GM21360 (cell line): ENCODE results near the gene CEP95.
A peak's percentile ranks its signal among the peaks of the same experiment; 100 is the strongest.
"Not testable (repeated sequence)": the region's sequence is repeated elsewhere in the genome, so short reads cannot be mapped to it uniquely, and the experiment has no call there.

ENCODE experiments used
- ATAC-seq: cut with Tn5 transposase; IDR thresholded peaks from one replicate; pipeline ENCODE4 v1.9.1; 2021; ENCODE audit warnings: mild to moderate bottlenecking, moderate library complexity; ENCODE audit not compliant: unreplicated experiment

Gene CEP95

GRCh38 chr17:64494121-64494520, 12.7 kb upstream of the CEP95 start:
- ATAC-seq, result no peak

- ATAC-seq, result not testable (repeated sequence)
Measured at GRCh38 chr17:64495300-64495699, 11.5 kb upstream of the CEP95 start.

- peak; percentile 5 for ATAC-seq
Measured at GRCh38 chr17:64496348-64496785, 10.4 kb upstream of the CEP95 start.

GRCh38 chr17:64496786-64497564, 9.8 kb upstream of the CEP95 start, which contains the start of gene POLG2:
POLG2 (minus strand) TSS chr17:64497054; CDS start chr17:64496968, 86 bp downstream.
- peak; percentile 65 for ATAC-seq

GRCh38 chr17:64497565-64498035, 9.2 kb upstream of the CEP95 start:
- no peak for ATAC-seq

GRCh38 chr17:64498308-64499203, 8.2 kb upstream of the CEP95 start:
- no peak for ATAC-seq

- no peak for ATAC-seq
Measured at GRCh38 chr17:64499805-64500486, 6.8 kb upstream of the CEP95 start.

GRCh38 chr17:64500487-64500859, 6.3 kb upstream of the CEP95 start:
- ATAC-seq, result no peak

GRCh38 chr17:64500862-64501765, 5.7 kb upstream of the CEP95 start:
- no peak for ATAC-seq

GRCh38 chr17:64502021-64502420, 4.8 kb upstream of the CEP95 start:
- no peak for ATAC-seq

GRCh38 chr17:64502809-64503208, 4.0 kb upstream of the CEP95 start:
- ATAC-seq, result no peak

GRCh38 chr17:64503341-64503740, 3.4 kb upstream of the CEP95 start:
- ATAC-seq, result no peak

GRCh38 chr17:64503821-64504768, 2.7 kb upstream of the CEP95 start:
- ATAC-seq, result no peak

- ATAC-seq, result no peak
Measured at GRCh38 chr17:64504769-64505339, 1.9 kb upstream of the CEP95 start.

- ATAC-seq, result peak; percentile 1
Measured at GRCh38 chr17:64505340-64506200, 1.2 kb upstream of the CEP95 start.

- ATAC-seq, result peak; percentile 65
Measured at GRCh38 chr17:64506201-64506575, 589 bp upstream of the CEP95 start, which contains the start of gene DDX5. DDX5 (minus strand) TSS chr17:64506289; CDS start chr17:64506119, 170 bp downstream.

GRCh38 chr17:64507413-64507782, 621 bp downstream of the CEP95 start:
- no peak for ATAC-seq

GRCh38 chr17:64508683-64509082, 1.9 kb downstream of the CEP95 start:
- no peak for ATAC-seq
